Vagina (tissue), 2 donors: ENCODE data around the gene SPDYE3. TPM values are rescaled to one million over a fixed set of nuclear protein-coding genes. Genes with fewer than 3 reads are reported as not detected.
"Not testable (repeated sequence)": the region's sequence is repeated elsewhere in the genome, so short reads cannot be mapped to it uniquely, and the experiment has no call there.

ENCODE experiments used
- DNase-seq, 2 donors: peaks; one replicate each; pipeline ENCODE4 v3.0.0-alpha.2; 2017; ENCODE audit errors: extremely low spot score in 2 of 2
- H3K27ac ChIP-seq: fragments of 200-600 bp; sonication (generic); one replicate; pipeline ENCODE4 v1.5.1; 2019
- H3K27me3 ChIP-seq: fragments of 200-600 bp; sonication (generic); one replicate; pipeline ENCODE4 v1.5.1; 2019
- H3K36me3 ChIP-seq, 2 donors: fragments of 200-600 bp; sonication (generic); one replicate each; pipeline ENCODE4 v1.5.1; 2017 to 2019
- H3K4me1 ChIP-seq: fragments of 200-600 bp; sonication (generic); one replicate; pipeline ENCODE4 v1.5.1; 2019
- H3K4me3 ChIP-seq, 2 donors: fragments of 200-600 bp; sonication (generic); 1 replicate in 1 of 2; 2 replicates in 1 of 2; pipeline ENCODE4 v1.5.1; 2016 to 2019
- H3K9me3 ChIP-seq: fragments of 200-600 bp; sonication (generic); one replicate; pipeline ENCODE4 v1.5.1; 2019
- CTCF ChIP-seq, 3 experiments: fragments of 450-650 bp in 2 of 3; fragments of 200-600 bp in 1 of 3; sonication (generic) in 1 of 3; IDR thresholded peaks; one replicate each; pipeline ENCODE4 v1.5.1; 2017 to 2019; ENCODE audit warnings: antibody characterized with exemption in 3 of 3, mild to moderate bottlenecking in 2 of 3, moderate library complexity in 2 of 3
- POLR2A ChIP-seq, 2 donors: fragments of 450-650 bp; IDR thresholded peaks; one replicate each; pipeline ENCODE4 v1.6.1; 2017; ENCODE audit warnings: antibody characterized with exemption in 2 of 2, mild to moderate bottlenecking in 2 of 2, moderate library complexity in 2 of 2
- POLR2AphosphoS5 ChIP-seq, 2 donors: sonication (generic); formaldehyde crosslinking; IDR thresholded peaks; one replicate each; pipeline ENCODE4 v1.9.0; 2017; ENCODE audit warnings: antibody characterized with exemption in 2 of 2, mild to moderate bottlenecking in 2 of 2, low read depth in 1 of 2; ENCODE audit not compliant: insufficient read depth in 1 of 2
- intact Hi-C: fragments of 100-400 bp; cut with DNase I; formaldehyde crosslinking; loops from one replicate; pipeline ENCODE4 v1.15.1; 2023
- total RNA-seq: library from RNA; depleted of rRNA; stranded (reverse); fragments of >200 nt; gene quantifications from one replicate; pipeline ENCODE4 v1.2.3, GENCODE V29; 2016

SPDYE3 gene
- total RNA-seq, 1 donor from 2014 or later = not detected

- H3K4me1 ChIP-seq = peaks cover 10% of the 10 kb centered on the region
- TF ChIP-seq CTCF (IDR thresholded peaks at IDR 0.05) (no peak), POLR2A (IDR thresholded peaks at IDR 0.05) (no peak), POLR2AphosphoS5 (IDR thresholded peaks at IDR 0.05; ENCODE audit: insufficient read depth in 1 of 2, low read depth in 1 of 2) (no peak)
- peak in 1 of 2 donors; percentile 22 for DNase-seq
- no peak overlapping the region for H3K27ac ChIP-seq
- peaks cover 0 to 48% of the 10 kb centered on the region in 2 donors for H3K36me3 ChIP-seq
- intact Hi-C loops = no loop called here
- H3K27me3 ChIP-seq = no peaks in the 10 kb centered on the region
- H3K4me3 ChIP-seq = no peak overlapping the region
- H3K9me3 ChIP-seq = no peaks in the 10 kb centered on the region
These were observed 39.4 kb downstream of the SPDYE3 start for GRCh38 chr7:100346921-100347320.

GRCh38 chr7:100348805-100349204, 41.3 kb downstream of the SPDYE3 start:
- DNase-seq = no peak
- Histone ChIP-seq H3K27me3 (no peaks in the 10 kb centered on the region), H3K4me1 (peaks cover 10% of the 10 kb centered on the region), H3K36me3 (peaks cover 0 to 65% of the 10 kb centered on the region in 2 donors), H3K4me3 (no peak overlapping the region), H3K9me3 (no peaks in the 10 kb centered on the region), H3K27ac (no peak overlapping the region)
- TF ChIP-seq CTCF (IDR thresholded peaks at IDR 0.05) = no peak
- intact Hi-C loops = no loop called here

GRCh38 chr7:100349757-100350156, 42.3 kb downstream of the SPDYE3 start:
- peaks cover 0 to 72% of the 10 kb centered on the region in 2 donors for H3K36me3 ChIP-seq

GRCh38 chr7:100351657-100352058, 44.2 kb downstream of the SPDYE3 start:
- H3K36me3 ChIP-seq = peaks cover 0 to 84% of the 10 kb centered on the region in 2 donors
- no peak overlapping the region for H3K4me3 ChIP-seq
- TF ChIP-seq POLR2A (IDR thresholded peaks at IDR 0.05) (no peak), POLR2AphosphoS5 (IDR thresholded peaks at IDR 0.05; ENCODE audit: insufficient read depth in 1 of 2, low read depth in 1 of 2) (no peak), CTCF (IDR thresholded peaks at IDR 0.05) (no peak)
- no peaks in the 10 kb centered on the region for H3K9me3 ChIP-seq
- intact Hi-C loops = no loop called here
- no peak overlapping the region for H3K27ac ChIP-seq
- H3K4me1 ChIP-seq = no peaks in the 10 kb centered on the region
- no peaks in the 10 kb centered on the region for H3K27me3 ChIP-seq
- peak in 1 of 2 donors; percentile 74 for DNase-seq

More at GRCh38 chr7:100349757-100350156, 42.3 kb downstream of the SPDYE3 start:
- peak in 1 of 2 donors; percentile 77 for DNase-seq
- no peak for TF ChIP-seq POLR2A (IDR thresholded peaks at IDR 0.05)
- TF ChIP-seq POLR2AphosphoS5 (IDR thresholded peaks at IDR 0.05; ENCODE audit: insufficient read depth in 1 of 2, low read depth in 1 of 2) = no peak
- Histone ChIP-seq H3K4me3 (no peak overlapping the region), H3K9me3 (no peaks in the 10 kb centered on the region), H3K27me3 (no peaks in the 10 kb centered on the region), H3K27ac (no peak overlapping the region), H3K4me1 (peaks cover 1% of the 10 kb centered on the region)
- intact Hi-C loops = no loop called here

- intact Hi-C loops, H3K4me1 ChIP-seq, H3K27ac ChIP-seq, H3K27me3 ChIP-seq, H3K4me3 ChIP-seq, H3K9me3 ChIP-seq: not testable (repeated sequence)
- DNase-seq = peak in 1 of 2 donors; percentile 52
- H3K36me3 ChIP-seq = peaks cover 0 to 83% of the 10 kb centered on the region in 2 donors
These were observed 44.8 kb downstream of the SPDYE3 start for GRCh38 chr7:100352230-100352781.

- intact Hi-C loops = no loop called here
- TF ChIP-seq POLR2AphosphoS5 (IDR thresholded peaks at IDR 0.05; ENCODE audit: insufficient read depth in 1 of 2, low read depth in 1 of 2) (no peak), POLR2A (IDR thresholded peaks at IDR 0.05) (no peak), CTCF (IDR thresholded peaks at IDR 0.05) (no peak)
- no peak overlapping the region for H3K27ac ChIP-seq
These were observed 45.6 kb downstream of the SPDYE3 start for GRCh38 chr7:100352984-100353684.

More at GRCh38 chr7:100352984-100353684, 45.6 kb downstream of the SPDYE3 start:
- Histone ChIP-seq H3K27me3 (no peaks in the 10 kb centered on the region), H3K4me3 (no peak overlapping the region), H3K4me1 (no peaks in the 10 kb centered on the region), H3K36me3 (peaks cover 0 to 80% of the 10 kb centered on the region in 2 donors), H3K9me3 (no peaks in the 10 kb centered on the region)
- no peak for DNase-seq
